ENCODE measurements around the gene DNAL4.
A peak's percentile ranks its signal among the peaks of the same experiment; 100 is the strongest.

Gene DNAL4

GRCh38 chr22:38751422-38752346 is 42.3 kb downstream of the DNAL4 start:
- DNase-seq (ENCODE audit: low read depth) = peak; percentile 84

GRCh38 chr22:38751066-38751421 is 42.9 kb downstream of the DNAL4 start:
- TF ChIP-seq CTCF (IDR thresholded peaks at IDR 0.05; ENCODE audit: insufficient read depth, low read depth, low read length, missing control alignments) = no peak
- no peak for DNase-seq (ENCODE audit: low read depth)
- H3K4me3 ChIP-seq (ENCODE audit: low read length) = no peak overlapping the region

More at GRCh38 chr22:38751422-38752346, 42.3 kb downstream of the DNAL4 start:
- TF ChIP-seq CTCF (IDR thresholded peaks at IDR 0.05; ENCODE audit: insufficient read depth, low read depth, low read length, missing control alignments) = no peak
- H3K4me3 ChIP-seq (ENCODE audit: low read length) = no peak overlapping the region

GRCh38 chr22:38750638-38751037 is 43.3 kb downstream of the DNAL4 start:
- no peak overlapping the region for H3K4me3 ChIP-seq (ENCODE audit: low read length)
- TF ChIP-seq CTCF (IDR thresholded peaks at IDR 0.05; ENCODE audit: insufficient read depth, low read depth, low read length, missing control alignments) = no peak
- DNase-seq (ENCODE audit: low read depth) = no peak

- no peak for TF ChIP-seq CTCF (IDR thresholded peaks at IDR 0.05; ENCODE audit: insufficient read depth, low read depth, low read length, missing control alignments)
- no peak overlapping the region for H3K4me3 ChIP-seq (ENCODE audit: low read length)
- no peak for DNase-seq (ENCODE audit: low read depth)
Observed at GRCh38 chr22:38750104-38750503, 43.8 kb downstream of the DNAL4 start.

- DNase-seq (ENCODE audit: low read depth) = peak; percentile 73
- no peak for TF ChIP-seq CTCF (IDR thresholded peaks at IDR 0.05; ENCODE audit: insufficient read depth, low read depth, low read length, missing control alignments)
- H3K4me3 ChIP-seq (ENCODE audit: low read length) = peak overlapping the region; percentile 27
Observed at GRCh38 chr22:38748487-38749136, 45.3 kb downstream of the DNAL4 start.

GRCh38 chr22:38745676-38746460 is 48.1 kb downstream of the DNAL4 start:
- no peak overlapping the region for H3K4me3 ChIP-seq (ENCODE audit: low read length)
- no peak for TF ChIP-seq CTCF (IDR thresholded peaks at IDR 0.05; ENCODE audit: insufficient read depth, low read depth, low read length, missing control alignments)
- DNase-seq (ENCODE audit: low read depth) = no peak
